Mononuclear cell (primary cell): Measurements from ENCODE around the gene MYBBP1A. TPM values are rescaled to one million over a fixed set of nuclear protein-coding genes. Genes with fewer than 3 reads are reported as not detected.
A peak's percentile ranks its signal among the peaks of the same experiment; 100 is the strongest.

Experiments used
- H3K27me3 ChIP-seq: 2 replicates; pipeline ENCODE4 v1.6.0; 2011; ENCODE audit warnings: low read length, control low read depth; ENCODE audit not compliant: insufficient read depth
- H3K4me1 ChIP-seq: 2 replicates; pipeline ENCODE4 v1.5.1; 2011; ENCODE audit warnings: mild to moderate bottlenecking, low read length, control low read depth; ENCODE audit not compliant: insufficient read depth
- H3K4me3 ChIP-seq: 2 replicates; pipeline ENCODE4 v1.5.1; 2011; ENCODE audit warnings: mild to moderate bottlenecking, low read length, moderate library complexity
- H3K9me3 ChIP-seq: 2 replicates; pipeline ENCODE4 v1.5.1; 2011; ENCODE audit warnings: low read depth, mild to moderate bottlenecking, control low read depth, low read length
- total RNA-seq: library from RNA; depleted of rRNA; stranded (reverse); fragments of >200 nt; gene quantifications from one replicate; pipeline ENCODE4 v1.2.3, GENCODE V29; 2012

MYBBP1A gene
- total RNA-seq, 1 donor, result 24.6 TPM

- Histone ChIP-seq H3K9me3 (no peaks in the 10 kb centered on the region), H3K4me1 (peaks cover 6% of the 10 kb centered on the region), H3K4me3 (no peak overlapping the region), H3K27me3 (no peaks in the 10 kb centered on the region)
Observed at GRCh38 chr17:4569591-4569990, 14.4 kb upstream of the MYBBP1A start.

GRCh38 chr17:4566785-4567184 lies 11.6 kb upstream of the MYBBP1A start:
- H3K4me1 ChIP-seq, result peaks cover 14% of the 10 kb centered on the region
- H3K27me3 ChIP-seq, result no peaks in the 10 kb centered on the region
- H3K4me3 ChIP-seq, result no peak overlapping the region
- no peaks in the 10 kb centered on the region for H3K9me3 ChIP-seq

DNA sequence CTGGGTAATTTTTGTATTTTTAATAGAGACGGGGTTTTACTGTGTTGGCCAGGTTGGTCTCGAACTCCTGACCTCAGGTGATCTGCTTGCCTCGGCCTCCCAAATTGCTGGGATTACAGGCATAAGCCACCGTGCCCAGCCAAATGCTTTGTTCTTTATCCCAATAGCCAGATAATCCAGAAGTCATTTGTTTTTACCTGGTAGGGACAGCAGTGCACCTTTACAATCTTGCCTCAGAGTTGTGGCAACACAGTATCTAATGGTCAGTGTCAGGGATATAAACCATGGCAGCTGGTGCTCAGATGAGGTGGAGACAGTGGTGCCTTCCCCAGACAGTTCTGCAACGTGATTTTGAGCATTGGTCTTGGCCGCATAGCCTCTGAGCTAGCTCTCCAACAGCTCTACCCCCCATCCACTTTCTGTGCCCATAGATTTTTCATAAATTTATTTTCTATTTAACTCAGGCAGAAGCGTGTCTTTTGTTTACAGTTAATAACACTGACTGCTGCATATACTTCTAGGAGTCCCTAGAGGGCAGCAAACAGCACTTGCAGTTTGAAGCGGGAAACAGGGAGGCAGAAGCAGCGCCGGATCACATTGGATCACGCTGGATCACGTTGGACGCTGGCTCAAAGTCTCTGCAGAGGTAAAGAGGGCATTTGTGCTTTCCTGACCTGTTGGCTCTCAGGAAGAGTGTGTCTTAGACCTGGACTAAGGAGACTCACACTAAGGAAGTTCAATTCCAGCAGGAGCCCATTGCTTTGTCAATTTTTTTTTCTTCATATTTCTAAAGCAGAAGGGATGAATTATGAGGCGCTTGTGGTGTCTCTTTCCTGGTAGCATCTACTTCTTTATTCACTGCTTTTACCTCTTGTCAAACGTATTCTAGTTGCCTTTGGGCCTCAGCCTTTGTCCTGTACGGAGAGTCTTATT lies 10.3 kb upstream of the MYBBP1A start:
- Histone ChIP-seq H3K27me3 (no peaks in the 10 kb centered on the region), H3K4me1 (peaks cover 14% of the 10 kb centered on the region), H3K4me3 (no peak overlapping the region), H3K9me3 (no peaks in the 10 kb centered on the region)

DNA sequence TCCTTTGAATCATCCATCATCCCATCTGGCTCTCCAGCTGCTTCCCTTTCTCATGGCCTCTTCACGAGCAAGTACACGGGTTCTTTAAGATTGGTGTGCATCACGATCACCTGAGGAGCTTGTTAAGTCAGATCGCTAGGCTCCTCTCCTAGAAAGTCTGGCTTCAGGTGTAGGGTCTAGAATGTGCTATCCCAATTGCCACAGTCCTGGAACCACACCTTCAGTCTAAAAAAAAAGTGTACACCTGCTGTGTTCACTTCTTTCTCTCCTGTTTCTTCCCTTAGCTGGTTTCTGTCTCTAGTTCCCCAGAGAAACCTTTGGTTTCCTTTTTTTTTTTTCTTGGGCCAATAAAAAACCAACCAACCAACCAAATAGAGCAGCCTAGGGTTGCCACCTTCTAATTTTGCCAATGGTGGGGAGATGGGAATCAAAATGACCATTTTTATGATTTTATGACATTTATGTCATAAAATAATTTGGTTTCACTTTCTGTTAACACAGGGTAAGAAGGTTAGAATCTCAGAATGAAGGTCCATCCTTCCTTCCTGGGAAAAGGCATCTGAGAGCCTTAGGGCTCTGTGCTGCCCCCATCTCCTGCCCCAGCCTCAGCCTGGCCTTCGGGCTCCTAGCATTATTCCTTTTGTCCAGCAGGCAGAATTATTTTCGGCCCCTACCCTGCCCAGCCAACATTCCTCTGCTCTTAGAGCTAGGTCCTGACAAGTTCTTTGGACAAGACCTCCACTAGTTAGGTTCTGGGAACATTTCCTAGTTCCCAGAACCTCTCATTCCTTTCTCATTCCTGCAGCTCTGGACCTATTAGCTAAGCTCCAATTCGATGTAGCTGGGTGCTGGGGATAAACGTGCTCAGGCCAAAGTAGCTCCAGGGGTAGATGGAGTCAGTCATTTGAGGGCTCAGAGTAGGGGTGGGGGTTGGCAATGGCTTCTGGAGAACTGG lies 7.1 kb upstream of the MYBBP1A start:
- no peaks in the 10 kb centered on the region for H3K9me3 ChIP-seq
- no peak overlapping the region for H3K4me3 ChIP-seq
- H3K27me3 ChIP-seq, result no peaks in the 10 kb centered on the region
- H3K4me1 ChIP-seq, result peaks cover 14% of the 10 kb centered on the region

- no peak overlapping the region for H3K4me3 ChIP-seq
- H3K4me1 ChIP-seq, result peaks cover 18% of the 10 kb centered on the region
- H3K27me3 ChIP-seq, result no peaks in the 10 kb centered on the region
Observed at GRCh38 chr17:4560837-4561256, 5.7 kb upstream of the MYBBP1A start.

DNA sequence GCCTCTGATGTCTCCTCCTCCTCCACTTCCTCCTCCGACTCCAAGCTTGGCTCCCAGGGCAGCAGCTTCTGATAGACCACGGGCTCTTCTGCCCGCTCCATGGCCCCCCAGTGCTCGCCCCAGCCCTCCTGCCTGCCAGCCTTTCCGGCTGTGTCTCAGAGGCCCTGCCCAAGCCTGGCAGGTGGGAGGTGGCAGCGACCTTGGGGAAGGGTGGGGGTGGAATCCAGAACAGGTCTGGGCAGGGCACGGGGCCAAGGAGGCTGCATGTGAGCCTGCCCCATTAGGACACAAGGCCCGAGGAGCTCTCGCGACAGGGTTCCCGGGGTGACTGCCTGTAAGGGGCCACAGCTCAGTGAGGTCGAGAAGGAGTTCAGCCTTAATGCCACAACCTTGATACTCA lies 5.2 kb upstream of the MYBBP1A start, which contains the start of gene GGT6:
Gene GGT6 (minus strand): TSS at position 157 of the 400 bp plus-strand sequence. CDS start 56 bp downstream, at position 101.
- no peak within 1 kb of the TSS for H3K4me3 ChIP-seq
- no peaks in the 10 kb centered on the region for H3K27me3 ChIP-seq
- H3K4me1 ChIP-seq, result peaks cover 17% of the 10 kb centered on the region
- no peaks in the 10 kb centered on the region for H3K9me3 ChIP-seq

More at GRCh38 chr17:4560837-4561256, 5.7 kb upstream of the MYBBP1A start:
- H3K9me3 ChIP-seq, result no peaks in the 10 kb centered on the region

- Histone ChIP-seq H3K27me3 (no peaks in the 10 kb centered on the region), H3K9me3 (no peaks in the 10 kb centered on the region), H3K4me3 (no peak overlapping the region), H3K4me1 (peaks cover 16% of the 10 kb centered on the region)
Observed at GRCh38 chr17:4559966-4560365, 4.8 kb upstream of the MYBBP1A start.

DNA sequence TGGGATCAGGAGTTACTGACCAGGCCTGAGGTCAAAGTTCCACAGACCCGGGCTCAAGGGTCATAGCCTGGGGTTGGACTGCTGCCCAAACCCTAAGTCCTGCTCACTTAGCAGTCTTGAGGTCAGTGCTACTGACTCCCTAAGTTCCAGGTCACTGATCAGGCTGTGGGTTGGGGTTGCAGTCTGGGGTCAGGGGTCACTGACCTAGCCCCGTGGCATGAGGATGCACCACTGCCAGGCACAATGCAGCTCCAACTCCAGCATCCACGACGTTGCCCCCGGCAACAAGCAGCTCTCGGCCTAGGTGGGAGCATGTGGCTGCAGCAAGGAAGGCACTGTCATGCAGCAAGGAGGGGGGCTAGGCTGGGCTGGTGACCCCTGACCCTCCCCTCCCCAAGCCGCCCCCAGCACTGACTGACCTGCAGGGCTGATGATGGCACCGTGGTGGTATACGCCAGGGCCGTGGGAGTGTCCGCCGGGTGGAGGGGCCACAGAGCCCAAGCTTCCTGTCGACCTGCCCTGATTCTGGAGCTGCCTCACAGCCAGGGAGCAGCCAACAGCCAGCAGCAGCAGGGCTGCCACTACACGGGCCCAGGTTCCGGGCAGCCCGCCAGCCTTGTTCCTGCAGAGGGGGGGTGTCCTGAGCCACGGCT lies 4.1 kb upstream of the MYBBP1A start:
- Histone ChIP-seq H3K4me3 (no peak overlapping the region), H3K9me3 (no peaks in the 10 kb centered on the region), H3K27me3 (no peaks in the 10 kb centered on the region), H3K4me1 (peaks cover 23% of the 10 kb centered on the region)

- H3K4me3 ChIP-seq, result no peak overlapping the region
- no peaks in the 10 kb centered on the region for H3K27me3 ChIP-seq
- no peaks in the 10 kb centered on the region for H3K9me3 ChIP-seq
- peaks cover 30% of the 10 kb centered on the region for H3K4me1 ChIP-seq
Observed at GRCh38 chr17:4558347-4558971, 3.3 kb upstream of the MYBBP1A start.

DNA sequence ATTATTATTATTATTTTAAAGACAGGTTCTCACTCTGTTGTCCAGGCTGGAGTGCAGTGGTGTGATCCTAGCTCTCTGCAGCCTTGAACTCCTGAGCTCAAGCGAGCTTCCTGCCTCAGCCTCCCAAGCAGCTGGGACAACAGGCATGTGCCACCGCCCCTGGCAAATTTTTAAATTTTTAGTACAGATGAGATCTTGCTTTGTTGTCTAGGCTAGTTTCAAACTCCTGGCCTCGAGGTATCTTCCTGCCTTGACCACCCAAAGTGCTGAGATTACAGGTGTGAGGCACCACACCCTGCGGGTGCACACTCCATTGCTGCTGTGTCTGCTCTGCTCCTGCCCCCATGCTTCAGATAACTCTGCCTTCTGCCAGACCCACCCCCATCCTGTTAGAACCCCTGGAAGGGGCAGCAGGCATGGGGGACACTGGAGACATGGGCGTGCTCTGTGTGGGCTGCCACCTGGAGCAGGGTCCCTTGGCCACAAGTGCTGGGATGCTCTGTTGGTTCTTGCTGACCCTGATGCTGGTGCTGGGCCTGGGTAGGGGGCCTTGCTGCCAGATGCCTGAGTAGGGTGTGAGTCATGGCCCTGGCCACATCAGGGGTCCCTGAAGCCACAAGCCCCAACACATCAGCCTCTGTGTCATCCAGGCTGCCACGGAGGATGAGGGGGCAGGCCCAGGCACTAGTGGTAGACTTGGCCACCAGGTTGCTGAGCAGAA lies 2.6 kb upstream of the MYBBP1A start:
- no peaks in the 10 kb centered on the region for H3K27me3 ChIP-seq
- H3K4me1 ChIP-seq, result peaks cover 30% of the 10 kb centered on the region
- no peaks in the 10 kb centered on the region for H3K9me3 ChIP-seq
- no peak overlapping the region for H3K4me3 ChIP-seq

GRCh38 chr17:4556996-4557395 lies 1.8 kb upstream of the MYBBP1A start:
- Histone ChIP-seq H3K4me3 (no peak overlapping the region), H3K4me1 (peaks cover 23% of the 10 kb centered on the region), H3K9me3 (no peaks in the 10 kb centered on the region), H3K27me3 (no peaks in the 10 kb centered on the region)

DNA sequence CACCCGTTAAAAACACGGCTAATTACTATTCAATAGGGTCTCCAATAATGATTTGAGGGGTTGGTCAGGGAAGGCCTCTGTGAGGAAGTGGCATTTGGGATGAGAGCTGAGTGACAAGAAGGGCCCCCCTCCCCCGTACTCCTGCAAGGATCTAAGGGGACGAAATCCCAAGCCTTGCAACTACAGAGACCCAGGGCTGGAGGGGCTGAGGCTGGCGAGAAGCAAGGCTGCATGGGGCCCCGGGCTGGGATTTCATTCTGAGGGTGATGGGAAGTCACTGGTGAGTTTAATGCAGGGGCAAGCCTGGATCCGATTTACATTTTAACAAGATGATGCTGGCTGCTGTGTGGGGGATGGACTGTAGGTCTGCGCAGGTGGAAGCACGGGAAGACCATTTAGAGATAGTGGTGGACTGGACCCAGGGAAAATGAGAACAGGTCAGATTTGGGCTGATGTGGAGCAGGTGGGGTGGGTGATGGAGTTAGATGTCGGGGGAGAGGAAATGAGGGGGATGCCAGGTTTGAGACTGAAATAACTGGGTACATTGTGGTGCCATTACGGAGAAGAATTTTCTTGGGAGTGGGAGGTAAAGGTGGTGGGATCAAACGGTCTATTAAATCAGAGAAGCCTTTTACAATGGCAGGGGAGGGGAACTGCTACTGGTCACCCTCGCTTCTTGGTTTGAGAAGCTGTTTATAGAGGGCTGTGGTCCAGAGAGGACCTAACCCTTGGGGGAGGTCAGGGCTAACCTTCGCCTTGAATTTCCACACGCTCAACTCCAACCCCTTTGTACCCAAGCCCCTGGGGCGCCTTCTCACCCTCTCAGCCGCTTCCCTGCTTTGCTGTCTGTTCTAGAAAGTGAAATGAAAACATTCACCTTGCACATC lies 932 bp upstream of the MYBBP1A start:
- Histone ChIP-seq H3K27me3 (no peaks in the 10 kb centered on the region), H3K9me3 (no peaks in the 10 kb centered on the region), H3K4me3 (peak overlapping the region; percentile 82), H3K4me1 (peaks cover 21% of the 10 kb centered on the region)

DNA sequence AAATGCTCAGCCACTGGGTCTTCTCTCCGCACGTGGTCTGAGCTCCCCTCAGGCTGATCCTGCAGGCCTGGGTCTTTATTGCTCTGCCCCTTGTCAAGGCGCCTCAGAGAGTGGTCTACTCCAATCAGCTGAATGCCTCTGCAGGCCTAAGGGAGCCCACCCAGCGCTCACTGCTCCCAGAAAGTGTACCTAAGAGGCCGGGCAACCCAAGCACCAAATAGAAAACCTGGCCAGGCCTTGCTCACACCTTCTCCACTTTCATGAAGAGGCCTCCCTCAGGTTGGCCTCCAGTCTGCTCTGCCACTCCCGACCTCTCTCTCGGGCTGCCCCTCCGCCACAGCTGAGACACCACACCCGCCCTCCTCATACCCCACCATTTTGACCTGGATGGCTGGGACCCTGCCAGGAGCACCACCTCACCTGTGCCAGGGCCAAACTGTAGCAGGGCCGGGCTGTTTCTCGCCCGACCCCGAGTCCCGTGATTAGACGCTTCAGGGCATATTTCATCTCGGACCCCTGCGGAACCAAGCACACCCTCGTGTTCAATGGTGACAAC lies 665 bp downstream of the MYBBP1A start:
- no peaks in the 10 kb centered on the region for H3K27me3 ChIP-seq
- H3K4me1 ChIP-seq, result peaks cover 21% of the 10 kb centered on the region
- H3K4me3 ChIP-seq, result peak overlapping the region; percentile 82
- no peaks in the 10 kb centered on the region for H3K9me3 ChIP-seq
